Femur (tissue), 1 donor: ENCODE measurements around the gene HCN3.
"Not testable (repeated sequence)": the region's sequence is repeated elsewhere in the genome, so short reads cannot be mapped to it uniquely, and the experiment has no call there.

Experiments
- DNase-seq: peaks from one replicate; pipeline ENCODE4 v3.0.0-alpha.2; 2017

HCN3 gene

GRCh38 chr1:155277070-155277901 is at the start of gene HCN3:
TSS of gene HCN3 (plus strand) at chr1:155277463. CDS start at chr1:155277591, 128 bp downstream.
- DNase-seq, result peak; percentile 98

GRCh38 chr1:155228096-155228427 is 49.2 kb upstream of the HCN3 start:
- DNase-seq, result no peak

DNA sequence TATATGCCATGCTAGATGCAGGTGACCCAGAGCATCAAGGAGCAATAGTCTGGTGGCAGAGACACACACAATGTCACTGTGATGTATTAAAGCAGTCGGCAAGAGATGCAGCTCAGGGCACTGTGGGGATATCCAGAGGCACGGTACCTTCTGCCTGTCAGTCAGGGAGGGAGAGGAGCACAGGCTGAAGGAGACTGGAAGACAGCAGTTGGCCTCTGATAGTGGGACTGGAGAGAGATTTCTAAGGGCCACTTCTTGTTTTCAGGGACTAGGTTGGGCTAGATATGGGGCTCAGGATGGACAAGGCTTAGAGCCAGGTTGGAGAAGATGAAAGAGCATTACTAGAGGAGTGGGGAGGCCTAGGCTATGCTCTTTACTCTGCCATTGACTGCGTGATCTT is 46.0 kb upstream of the HCN3 start:
- DNase-seq, result not testable (repeated sequence)

DNA sequence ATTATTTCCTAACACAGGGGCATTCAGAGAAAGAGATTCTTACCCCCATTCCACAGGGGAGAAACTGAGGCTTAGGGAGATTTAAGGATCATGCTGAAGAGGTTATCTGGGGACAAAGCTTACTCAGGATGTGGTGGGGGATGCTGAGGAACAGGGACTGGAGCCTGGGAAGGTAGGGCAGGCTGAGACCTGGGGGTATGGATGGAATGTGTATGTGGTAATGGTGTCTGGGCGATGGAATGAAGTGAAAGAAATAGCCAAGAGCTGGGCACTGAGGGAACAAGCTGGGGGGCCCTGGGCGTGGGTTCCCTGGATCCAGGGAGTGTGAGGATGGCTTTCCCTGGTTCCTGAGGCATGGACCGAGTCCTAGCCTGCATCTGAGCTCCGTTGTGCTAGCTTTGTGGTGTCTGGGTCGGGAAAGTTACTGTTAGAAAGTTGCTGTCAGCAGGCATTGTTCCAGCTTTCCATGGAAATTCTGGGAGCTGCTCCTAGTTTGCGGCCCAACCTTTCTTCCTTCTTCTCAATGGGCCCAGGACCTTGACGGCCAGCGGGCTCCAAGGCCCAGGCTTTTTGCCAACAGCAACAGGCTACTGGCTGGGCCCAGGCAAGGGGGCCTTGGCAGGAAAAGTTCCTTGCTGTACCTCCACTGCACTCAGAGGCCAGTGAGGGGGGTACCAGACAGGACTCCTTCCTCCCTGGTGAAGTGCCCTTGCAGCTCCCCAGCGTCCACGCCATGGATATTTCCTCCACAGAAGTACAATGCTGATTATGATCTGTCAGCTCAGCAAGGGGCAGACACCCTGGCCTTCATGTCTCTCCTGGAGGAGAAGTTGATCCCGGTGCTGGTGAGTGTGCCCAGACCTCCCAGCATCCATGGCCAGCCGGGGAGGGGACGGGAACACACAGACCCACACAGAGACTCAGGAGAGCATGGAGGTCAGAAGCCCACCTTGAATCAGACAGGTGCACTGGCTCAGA is 45.0 kb upstream of the HCN3 start:
- DNase-seq, result peak; percentile 94

DNA sequence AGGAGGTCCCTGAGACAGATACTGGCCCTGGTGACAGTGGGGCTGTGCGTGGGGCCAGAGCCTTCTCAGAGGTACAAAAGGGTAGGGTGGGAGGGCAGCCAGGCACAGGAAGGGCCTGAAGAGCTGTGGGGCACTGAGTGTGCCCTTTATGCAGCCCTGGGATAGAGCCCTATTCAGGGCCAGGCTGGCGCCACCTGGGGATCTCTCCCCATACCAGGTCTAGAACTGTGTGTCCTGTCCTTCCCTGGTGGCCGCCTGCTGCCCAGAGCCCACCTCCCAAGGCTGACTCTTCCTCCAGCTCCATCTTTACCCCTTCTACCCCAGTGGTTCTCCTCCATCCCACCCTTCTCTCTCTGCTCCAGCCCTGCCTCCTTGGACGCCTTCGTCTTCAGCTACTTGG is 43.8 kb upstream of the HCN3 start:
- DNase-seq, result not testable (repeated sequence)

GRCh38 chr1:155235375-155235774 is 41.9 kb upstream of the HCN3 start:
- not testable (repeated sequence) for DNase-seq

- DNase-seq, result no peak
Measured at GRCh38 chr1:155236451-155236850, 40.8 kb upstream of the HCN3 start.

- peak; percentile 86 for DNase-seq
Measured at GRCh38 chr1:155241069-155241679, 36.1 kb upstream of the HCN3 start.

DNA sequence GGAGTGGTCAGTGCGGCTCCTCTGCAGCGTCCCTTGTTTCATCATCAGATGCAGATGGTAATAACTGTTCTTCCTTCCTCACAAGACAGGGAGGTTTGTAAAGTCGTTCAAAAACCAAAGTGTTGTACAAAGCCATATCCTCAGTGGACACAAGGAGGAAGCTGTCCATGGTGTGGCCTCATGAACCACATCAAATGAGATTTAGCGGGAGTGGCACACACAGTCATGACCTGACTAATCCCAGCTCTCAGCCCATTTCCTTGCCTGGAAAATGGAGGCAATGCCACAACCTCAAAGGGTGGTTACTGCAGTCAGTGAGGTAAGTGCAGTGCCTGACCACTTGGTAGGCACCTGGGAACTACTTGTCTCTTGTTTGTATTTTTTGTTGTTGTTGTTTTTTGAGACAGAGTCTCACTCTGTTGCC is 35.4 kb upstream of the HCN3 start:
- no peak for DNase-seq

DNA sequence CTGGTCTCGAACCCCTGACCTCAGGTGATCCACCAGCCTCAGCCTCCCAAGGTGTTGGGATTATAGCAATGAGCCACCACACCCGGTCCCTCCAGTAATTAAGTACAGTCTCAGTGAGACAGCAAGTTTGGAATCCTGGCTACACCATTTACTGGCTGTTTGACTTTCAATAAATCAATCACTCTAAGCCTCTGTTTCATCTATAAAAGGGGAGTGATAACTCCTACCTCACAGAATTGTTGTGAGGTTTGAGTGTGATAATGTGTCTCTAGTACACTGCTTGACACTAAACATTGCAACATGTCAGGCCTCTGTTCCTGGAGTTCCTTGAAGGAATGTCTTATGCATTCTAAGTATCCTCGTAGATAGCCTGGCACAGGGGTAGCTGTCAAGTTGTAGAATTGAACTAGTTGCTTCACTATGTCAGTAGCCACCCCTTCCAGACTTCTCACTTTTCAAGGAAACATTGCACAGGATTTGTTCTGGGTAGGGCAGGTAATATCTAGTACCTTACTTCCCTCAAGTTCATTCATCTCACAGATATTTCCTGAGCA is 34.4 kb upstream of the HCN3 start:
- DNase-seq, result no peak

GRCh38 chr1:155244368-155245162 is 32.7 kb upstream of the HCN3 start:
- DNase-seq, result peak; percentile 99

GRCh38 chr1:155245163-155245524 is 32.1 kb upstream of the HCN3 start:
- DNase-seq, result no peak

GRCh38 chr1:155246796-155247195 is 30.5 kb upstream of the HCN3 start:
- DNase-seq, result not testable (repeated sequence)

DNA sequence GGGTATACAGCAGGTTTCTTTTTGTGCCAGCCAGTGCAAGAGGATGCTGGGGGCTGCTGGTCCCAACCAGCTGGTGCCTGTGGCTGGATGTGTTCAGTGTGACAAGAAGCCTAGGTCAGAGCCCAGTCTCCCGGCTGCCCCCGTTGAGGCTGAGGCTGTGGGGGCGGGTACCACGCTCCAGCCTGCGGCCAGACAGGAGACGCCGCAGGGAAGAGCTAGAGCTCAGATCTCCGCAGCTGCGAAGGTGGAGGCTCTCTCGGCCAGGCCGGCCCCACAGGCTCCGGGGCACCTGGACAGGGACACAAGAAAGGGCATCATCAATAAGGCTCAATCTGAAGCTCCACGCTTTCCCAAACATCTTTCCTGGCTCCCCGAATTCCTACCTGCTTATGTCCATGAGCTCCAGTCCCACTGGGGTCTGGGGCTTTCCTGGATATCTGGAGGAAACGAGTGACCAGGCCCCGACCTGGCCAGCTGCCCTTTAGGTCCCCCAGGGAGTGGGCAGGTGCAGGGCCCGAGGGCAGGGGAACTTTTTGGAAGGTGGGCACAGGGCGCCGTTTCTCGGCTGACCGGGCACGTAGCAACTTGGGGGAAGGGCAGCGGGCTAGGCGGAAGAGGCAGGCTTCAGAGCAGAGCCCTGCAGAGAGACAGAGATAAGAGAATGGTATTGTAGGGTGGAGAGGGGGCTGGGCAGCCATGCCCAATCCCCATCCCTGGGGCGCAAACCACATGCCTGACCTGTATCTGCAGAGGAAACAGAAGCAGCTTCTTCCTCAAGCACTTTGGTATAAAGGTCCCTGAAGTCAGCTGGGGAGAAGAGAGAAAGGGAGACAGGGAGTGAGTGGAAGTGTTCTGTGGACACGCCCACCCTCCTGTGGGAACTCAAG is 29.4 kb upstream of the HCN3 start:
- no peak for DNase-seq

DNA sequence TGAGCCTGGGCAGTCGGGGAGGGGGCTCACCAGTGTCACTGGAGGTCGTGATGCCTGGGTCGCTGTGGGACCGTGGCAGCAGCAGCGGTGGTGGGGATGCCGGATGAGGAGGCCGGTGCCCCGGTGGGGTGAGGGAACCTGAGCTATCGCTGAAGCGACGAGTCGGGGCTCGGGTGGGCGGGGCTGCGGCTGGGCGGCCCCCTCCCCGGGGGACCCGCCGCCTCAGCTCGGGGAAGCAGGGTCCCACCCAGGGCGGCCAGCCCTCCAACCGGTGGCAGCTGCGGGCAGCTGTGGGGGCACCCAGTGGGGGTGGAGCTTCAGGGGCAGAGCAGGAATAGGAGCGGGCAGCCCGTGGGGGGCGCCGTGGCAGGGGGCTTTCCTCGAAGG is 27.0 kb upstream of the HCN3 start:
- DNase-seq, result peak; percentile 41

GRCh38 chr1:155250633-155251449 is 26.4 kb upstream of the HCN3 start:
- peak; percentile 95 for DNase-seq

DNA sequence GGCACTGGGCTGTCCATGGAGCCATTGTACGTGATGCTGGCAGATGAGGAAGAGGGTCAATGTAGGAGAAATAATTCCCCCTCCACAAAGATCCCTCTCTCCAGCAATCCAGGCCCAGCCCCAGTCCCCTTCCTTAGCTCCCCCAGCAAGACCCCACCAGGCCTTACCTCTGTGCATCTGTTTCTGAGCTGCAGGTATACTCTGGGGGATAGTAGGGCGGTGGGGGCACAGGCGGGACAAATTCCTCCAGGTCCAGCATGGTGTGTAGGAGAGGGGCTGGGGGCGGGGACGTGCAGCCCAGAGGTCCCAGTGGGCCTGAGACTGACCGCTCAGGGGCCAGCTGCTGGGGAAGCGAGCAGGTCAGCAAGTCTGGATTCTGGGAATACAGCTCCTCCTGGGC is 25.7 kb upstream of the HCN3 start:
- DNase-seq, result no peak

- no peak for DNase-seq
Measured at GRCh38 chr1:155253208-155253607, 24.1 kb upstream of the HCN3 start.

DNA sequence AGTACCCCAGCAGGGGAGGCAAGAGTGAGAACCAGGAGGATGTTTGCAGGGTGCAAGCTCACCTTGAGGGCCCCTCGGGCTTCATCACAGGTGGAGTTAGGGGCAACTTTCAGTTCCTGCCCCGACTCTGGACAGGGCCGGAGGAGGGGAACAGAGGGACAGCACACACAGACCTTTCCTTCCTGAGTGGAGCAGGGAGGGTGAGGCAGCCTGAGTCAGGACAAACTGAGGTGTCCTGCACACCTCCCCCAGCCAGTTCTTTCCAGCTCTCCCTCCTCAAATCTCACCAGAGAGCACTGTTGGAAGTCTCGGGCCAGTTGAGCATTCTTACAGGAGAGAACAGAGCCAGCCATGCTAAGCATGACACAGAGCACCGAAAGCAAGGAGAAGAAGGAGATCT is 23.5 kb upstream of the HCN3 start:
- no peak for DNase-seq

DNA sequence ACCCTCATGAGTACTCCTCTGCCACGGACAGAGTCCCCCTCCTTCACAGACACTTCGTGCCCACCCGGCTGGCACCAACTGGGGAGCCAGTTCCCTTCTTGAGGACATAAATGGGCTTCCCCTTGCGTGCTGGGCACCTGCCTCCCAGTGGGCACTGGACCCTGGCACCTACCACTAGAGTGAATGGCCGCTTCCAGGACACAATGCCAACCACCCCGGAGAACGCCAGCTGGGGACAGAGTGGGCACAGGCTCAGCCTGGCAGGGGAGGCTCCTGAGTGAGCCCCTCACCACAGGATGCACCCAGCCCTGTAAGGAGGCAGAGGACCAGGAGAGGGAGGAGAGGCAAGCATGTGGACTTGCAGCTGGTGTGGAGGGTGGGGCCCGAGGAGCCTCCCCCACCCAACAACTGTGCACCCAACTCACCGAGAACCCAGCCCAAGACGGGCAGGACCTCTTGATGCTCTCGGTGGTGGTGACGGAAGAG is 23.0 kb upstream of the HCN3 start:
- DNase-seq, result no peak
